Astrocyte of the cerebellum (primary cell): ENCODE data around the gene CHRND.

ENCODE experiments used
- DNase-seq: peaks from one replicate; pipeline ENCODE4 v3.0.0-alpha.2; 2011; ENCODE audit warnings: low read depth
- H3K4me3 ChIP-seq: 2 replicates; pipeline ENCODE4 v1.5.1; 2011; ENCODE audit warnings: mild to moderate bottlenecking, low read depth, low read length, moderate library complexity
- in situ Hi-C: cut with HindIII; loops from 2 replicates; pipeline ENCODE4 v1.10.0; 2017; ENCODE audit warnings: low sequenced_read_pairs
- TF ChIP-seq, protein P1 (sequence below): IDR thresholded peaks from 2 replicates; pipeline ENCODE4 v1.5.1; 2012; ENCODE audit warnings: low read length, low read depth, moderate library complexity, mild to moderate bottlenecking; ENCODE audit errors: missing control alignments

The CHRND gene

DNA sequence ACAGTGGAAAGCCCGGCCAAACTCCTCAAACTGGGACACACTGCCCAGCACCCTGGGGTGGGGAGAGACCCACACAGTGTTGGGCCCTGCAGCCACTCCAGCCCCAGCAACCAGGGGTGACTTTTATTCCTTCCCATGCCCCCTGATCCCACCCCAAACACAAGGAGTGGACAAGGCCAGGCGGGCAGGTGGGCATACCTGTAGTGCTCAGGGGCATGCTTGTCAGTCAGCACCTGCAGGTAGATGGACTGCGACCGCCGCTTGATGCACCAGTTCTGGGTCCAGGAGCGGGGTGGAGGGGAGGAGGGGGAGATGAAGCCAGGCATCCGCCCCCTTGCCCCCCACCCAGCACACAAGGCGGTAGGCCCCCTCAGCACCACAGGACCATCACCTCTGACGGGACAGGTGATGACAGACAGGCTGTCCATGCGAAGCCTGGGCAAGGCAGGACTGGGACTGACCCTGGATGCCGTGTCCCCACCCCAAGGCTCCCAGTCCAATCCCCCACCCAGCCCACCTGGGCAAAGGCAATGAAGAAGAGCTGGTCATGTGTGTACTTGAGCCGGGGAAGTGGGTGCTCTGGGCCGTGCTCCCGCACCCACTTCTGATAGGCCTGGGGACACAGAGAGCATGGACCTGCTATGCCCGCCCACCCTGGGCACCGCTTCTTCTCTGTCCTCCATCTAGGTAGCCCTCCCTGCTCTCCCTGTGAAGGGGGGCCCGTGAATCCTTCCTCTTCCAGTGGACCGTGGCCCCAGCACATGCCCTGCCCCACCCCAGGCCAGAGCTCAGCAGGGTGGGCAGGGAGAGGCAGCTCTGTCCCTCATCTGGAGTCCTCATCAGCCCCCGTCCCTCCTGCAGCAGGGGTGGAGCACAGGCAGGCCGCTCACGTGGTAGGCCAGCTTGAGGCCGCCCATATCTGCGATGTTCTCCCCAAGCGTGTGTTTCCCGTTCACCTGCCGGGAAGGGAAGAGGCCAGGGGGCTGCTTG, 45.5 kb upstream of the CHRND start:
- H3K4me3 ChIP-seq = no peak overlapping the region
- DNase-seq = no peak
- TF ChIP-seq, protein P1, sequence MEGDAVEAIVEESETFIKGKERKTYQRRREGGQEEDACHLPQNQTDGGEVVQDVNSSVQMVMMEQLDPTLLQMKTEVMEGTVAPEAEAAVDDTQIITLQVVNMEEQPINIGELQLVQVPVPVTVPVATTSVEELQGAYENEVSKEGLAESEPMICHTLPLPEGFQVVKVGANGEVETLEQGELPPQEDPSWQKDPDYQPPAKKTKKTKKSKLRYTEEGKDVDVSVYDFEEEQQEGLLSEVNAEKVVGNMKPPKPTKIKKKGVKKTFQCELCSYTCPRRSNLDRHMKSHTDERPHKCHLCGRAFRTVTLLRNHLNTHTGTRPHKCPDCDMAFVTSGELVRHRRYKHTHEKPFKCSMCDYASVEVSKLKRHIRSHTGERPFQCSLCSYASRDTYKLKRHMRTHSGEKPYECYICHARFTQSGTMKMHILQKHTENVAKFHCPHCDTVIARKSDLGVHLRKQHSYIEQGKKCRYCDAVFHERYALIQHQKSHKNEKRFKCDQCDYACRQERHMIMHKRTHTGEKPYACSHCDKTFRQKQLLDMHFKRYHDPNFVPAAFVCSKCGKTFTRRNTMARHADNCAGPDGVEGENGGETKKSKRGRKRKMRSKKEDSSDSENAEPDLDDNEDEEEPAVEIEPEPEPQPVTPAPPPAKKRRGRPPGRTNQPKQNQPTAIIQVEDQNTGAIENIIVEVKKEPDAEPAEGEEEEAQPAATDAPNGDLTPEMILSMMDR = no peak
- in situ Hi-C loops = no loop called here

DNA sequence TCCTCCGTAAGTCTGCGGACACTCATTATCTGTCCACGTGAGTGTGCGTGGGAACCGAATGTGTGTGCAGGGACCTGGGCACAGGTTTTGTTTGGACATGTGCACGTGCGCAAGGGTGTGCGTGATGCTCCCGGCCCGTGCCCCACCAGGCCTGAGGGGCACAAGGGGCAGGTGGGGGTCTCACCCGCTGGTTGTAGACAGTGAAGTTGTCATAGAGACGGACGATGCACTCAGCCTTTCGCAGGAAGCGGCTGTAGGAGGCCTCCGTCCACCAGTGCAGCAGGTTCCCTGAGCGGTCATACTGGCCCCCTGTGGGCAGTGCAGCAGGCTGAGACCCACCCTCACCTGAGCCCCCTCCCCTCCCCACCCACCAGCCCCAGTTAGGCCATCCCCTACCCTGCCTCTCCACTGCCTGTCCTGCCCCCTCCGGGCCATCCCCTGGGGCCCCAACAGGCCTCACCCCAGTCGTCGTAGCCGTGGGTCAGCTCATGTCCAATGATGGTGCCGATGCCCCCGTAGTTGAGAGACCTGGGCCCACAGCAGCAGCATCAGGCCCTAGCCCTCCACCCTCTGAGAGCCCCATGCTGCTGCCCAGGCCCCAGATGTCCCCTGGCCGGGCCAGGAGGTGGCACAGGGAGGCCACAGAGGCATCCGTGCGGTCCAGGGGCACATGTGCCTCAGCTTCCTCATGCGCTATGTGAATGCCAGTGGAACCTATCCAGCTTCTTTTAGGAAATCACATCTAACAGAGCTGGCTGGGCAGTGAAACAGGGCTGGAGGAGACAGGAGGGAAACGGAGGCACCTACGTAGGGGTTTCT, 44.4 kb upstream of the CHRND start:
- in situ Hi-C loops = no loop called here

DNA sequence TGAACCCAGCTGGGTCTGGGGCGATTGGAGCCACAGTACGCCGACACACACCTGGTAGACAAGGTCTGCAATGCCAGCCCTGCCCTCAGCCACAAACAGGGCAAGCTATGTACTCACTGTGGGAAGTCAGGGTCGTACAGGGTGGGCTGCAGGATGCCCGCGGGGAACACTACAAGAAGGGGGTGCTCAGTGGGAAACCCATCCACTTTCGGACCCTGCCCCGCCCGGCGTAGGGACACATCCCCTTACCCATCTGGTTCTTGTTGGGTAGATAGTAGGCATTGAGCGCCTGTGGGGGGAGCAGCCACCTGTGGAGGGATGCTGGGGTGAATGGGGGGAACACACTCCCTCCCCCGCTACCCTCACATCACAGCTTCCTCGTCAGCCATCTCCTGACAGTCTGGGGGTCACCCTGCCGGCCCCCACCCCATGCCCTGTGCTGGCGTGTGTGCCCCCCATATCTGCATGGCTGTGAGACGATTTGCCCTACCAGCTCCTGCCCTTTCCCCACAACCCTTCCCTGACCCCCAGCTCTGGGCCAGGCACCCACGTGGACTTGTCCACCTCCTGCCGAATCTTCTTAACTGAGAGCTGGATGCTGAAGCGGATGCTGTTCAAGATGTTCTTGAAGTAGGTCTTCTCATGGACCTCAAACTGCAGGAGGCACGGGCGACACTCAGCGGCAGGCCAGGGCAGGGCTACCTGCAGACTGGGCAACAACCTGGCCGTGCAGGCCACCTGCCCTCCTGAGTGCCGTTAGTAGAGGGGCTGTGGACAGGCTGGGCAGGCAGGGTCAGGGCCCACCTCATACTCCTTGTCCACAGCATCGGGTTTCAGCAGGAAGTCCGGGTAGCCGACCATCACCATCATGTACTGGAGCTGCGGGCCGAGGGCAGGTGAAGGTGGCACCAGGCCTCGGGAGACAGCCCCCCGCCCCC, 43.4 kb upstream of the CHRND start:
- no peak overlapping the region for H3K4me3 ChIP-seq
- no peak for DNase-seq
- TF ChIP-seq, protein P1 = no peak
- in situ Hi-C loops = no loop called here

More for the DNA sequence above, 44.4 kb upstream of the CHRND start:
- TF ChIP-seq, protein P1 = no peak
- DNase-seq = no peak
- H3K4me3 ChIP-seq = no peak overlapping the region

DNA sequence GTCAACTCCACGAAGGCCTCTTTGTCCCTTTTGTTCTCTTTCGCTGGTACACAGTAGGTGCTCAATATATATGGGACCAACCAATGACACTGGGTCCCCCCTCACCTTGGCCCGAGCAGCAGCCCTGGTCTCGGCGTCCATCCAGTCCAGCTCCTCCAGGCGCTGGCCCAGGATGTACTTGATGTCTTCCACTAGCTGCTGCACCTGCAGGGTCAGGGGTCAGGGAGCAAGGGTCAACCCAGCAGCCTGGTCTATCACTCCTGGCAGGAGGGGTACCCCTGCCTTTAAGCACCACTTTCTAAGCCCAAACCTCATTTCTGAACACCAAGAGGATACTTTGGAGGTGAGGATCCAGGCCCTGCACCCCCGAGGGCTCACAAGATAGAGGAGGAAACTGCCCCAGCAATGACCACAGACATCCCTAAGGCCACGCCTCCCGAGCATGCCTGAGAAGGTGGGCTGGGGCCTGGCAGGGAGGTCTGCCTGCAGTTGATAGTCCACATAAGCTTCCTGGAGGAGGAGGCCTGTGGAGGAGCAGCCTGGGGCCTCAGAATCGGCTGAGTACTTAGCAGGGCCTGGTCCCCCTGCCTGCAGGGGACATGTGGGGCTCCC, 42.5 kb upstream of the CHRND start:
- no peak for DNase-seq
- in situ Hi-C loops = no loop called here
- TF ChIP-seq, protein P1 = no peak
- H3K4me3 ChIP-seq = no peak overlapping the region

DNA sequence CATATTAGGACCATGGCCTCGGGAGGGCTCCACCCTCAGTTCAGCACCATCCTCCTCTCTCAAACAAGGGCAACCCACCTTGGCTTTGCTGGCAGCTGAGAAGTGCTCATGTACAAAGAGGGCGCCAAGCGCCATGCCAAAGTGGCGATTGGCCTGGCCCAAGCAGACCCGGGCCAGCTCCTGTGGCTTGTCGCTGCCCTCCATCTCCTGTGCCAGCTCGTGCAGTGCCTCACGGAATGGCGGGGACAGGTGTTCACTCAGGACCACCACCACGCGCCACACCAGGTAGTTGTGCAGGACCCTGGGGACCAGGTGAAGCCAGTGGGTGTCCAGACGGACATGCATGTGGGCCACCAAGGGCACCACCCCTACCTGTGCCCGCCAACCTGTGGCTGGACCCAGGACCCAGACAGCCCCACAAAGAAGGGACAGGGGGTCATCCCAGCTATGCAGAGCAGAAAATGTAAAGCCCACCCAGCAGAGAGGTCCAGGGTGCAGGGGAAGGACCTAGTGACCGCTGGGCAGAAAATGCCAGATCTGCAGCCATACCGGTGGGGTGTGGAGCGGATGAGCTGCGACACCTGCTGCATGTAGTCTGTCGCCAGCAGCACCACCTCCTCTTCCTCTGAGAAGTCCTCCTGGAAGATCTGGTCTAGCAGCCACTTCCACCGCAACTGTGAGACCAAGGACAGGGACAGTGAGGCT, 41.9 kb upstream of the CHRND start:
- TF ChIP-seq, protein P1 = no peak
- in situ Hi-C loops = no loop called here
- H3K4me3 ChIP-seq = no peak overlapping the region
- no peak for DNase-seq
